BLaER1 treated with 17β-estradiol and CSF1 and Interleukin-3, amounts not matched to agents 10 nM and 100 nM (cell line): Measurements from ENCODE around the gene NRXN2.

Experiments used
- H3K27ac ChIP-seq, 11 experiments: shearing (Covaris generic); formaldehyde crosslinking; 2 replicates each; pipeline ENCODE4 v1.8.1; 2022
- H3K27me3 ChIP-seq, 11 experiments: shearing (Covaris generic); formaldehyde crosslinking; 2 replicates each; pipeline ENCODE4 v1.8.1; 2022
- H3K36me3 ChIP-seq, 11 experiments: shearing (Covaris generic); formaldehyde crosslinking; 2 replicates each; pipeline ENCODE4 v1.8.1; 2022
- H3K4me1 ChIP-seq, 10 experiments: shearing (Covaris generic); formaldehyde crosslinking; 2 replicates each; pipeline ENCODE4 v1.8.1; 2022
- H3K4me2 ChIP-seq, 11 experiments: shearing (Covaris generic); formaldehyde crosslinking; 2 replicates each; pipeline ENCODE4 v1.8.1; 2022
- H3K4me3 ChIP-seq, 10 experiments: shearing (Covaris generic); formaldehyde crosslinking; 2 replicates each; pipeline ENCODE4 v1.8.1; 2022
- H3K9ac ChIP-seq, 11 experiments: shearing (Covaris generic); formaldehyde crosslinking; 2 replicates each; pipeline ENCODE4 v1.8.1; 2022
- H3K9me3 ChIP-seq, 11 experiments: shearing (Covaris generic); formaldehyde crosslinking; replicated peaks in 1 of 11; 2 replicates each; pipeline ENCODE4 v1.8.1; 2022
- H4K20me1 ChIP-seq, 11 experiments: shearing (Covaris generic); formaldehyde crosslinking; 2 replicates each; pipeline ENCODE4 v1.8.1; 2022
- Cebpa-rat ChIP-seq, 11 experiments: shearing (Covaris generic); IDR thresholded peaks; 2 replicates each; pipeline ENCODE4 v1.8.1; 2022

Gene NRXN2

DNA sequence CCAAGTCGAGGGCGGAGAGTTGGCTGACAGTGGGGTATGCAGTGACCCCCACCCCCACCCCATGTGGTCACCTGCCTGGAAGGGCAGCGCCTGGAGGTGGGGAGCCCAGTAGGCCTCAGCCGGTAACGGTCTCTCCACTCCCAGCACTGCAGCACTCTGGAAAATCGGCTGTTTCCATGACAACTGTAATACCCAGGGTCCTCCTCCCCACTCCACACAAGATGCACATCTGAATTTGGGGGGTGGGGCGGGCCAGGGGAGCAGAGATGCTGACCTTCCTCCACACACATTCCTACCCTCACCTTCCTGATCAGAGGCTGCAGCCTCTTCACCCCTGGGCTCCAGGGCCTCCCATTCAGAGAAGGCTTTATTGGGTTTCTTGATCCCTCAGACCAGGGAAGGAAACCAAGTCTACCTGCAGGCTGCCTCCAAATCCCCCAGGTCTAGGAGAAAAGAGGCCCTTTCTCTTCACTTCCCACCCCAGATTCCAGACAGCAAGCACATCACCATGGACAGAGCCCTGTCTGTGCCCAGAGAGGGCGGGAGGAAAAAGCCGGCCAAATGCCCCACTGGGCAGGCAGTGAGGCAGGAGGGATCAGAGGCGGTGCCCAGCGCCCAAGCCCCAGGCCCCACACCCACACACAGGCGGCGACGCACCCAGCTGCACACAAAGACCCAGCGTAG is 85.5 kb downstream of the NRXN2 start:
- peak overlapping the region in 4 of 11 experiments; percentile 6 to 46 (median 17); a peak in 8 of 22 replicates for H3K9ac ChIP-seq
- peaks cover 35 to 57% (median 42%) of the 10 kb centered on the region in 11 experiments for H3K27me3 ChIP-seq
- H3K4me3 ChIP-seq: peak overlapping the region; percentile 22 to 61 (median 49); a peak in 17 of 20 replicates

DNA sequence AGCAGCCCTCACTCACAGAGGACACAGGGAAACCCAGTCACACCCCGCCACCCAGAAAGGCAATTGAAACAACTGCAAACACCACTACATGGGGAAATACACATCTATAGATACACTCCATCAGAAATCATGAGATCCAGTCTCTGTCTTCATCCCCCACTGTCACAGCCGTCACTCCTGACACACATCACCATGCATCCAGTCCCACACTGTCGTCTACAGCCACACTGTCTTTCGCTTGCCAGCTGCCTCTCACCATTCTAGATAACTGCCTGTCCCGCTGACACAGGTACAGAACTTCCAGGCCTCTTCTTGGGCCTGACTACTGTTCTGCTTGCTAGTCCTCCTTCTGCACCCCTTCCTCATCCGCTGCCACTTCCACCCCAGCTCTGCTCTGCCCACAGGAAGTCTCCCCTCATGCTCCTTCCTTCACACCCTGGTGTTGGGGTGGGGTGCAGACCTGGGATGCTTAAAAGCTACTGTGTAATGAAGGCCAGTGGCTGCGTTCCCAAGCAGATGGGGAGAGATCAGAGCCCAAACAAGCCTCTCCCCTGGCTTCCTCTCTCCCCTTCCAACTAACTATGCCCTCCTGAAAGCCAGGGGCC is 89.3 kb downstream of the NRXN2 start:
- no peaks in the 10 kb centered on the region for H3K9me3 ChIP-seq
- no peak for TF ChIP-seq Cebpa-rat (IDR thresholded peaks at IDR 0.05)
- H3K4me1 ChIP-seq: peaks cover 49 to 95% (median 81%) of the 10 kb centered on the region in 10 experiments
- no peak overlapping the region for H3K27ac ChIP-seq
- H3K4me3 ChIP-seq: no peak overlapping the region
- no peaks in the 10 kb centered on the region for H3K36me3 ChIP-seq
- peak overlapping the region; percentile 35 to 98 (median 90) for H3K4me2 ChIP-seq
- H3K27me3 ChIP-seq: peaks cover 0 to 19% (median 6%) of the 10 kb centered on the region in 11 experiments; a peak in 11 of 22 replicates
- H4K20me1 ChIP-seq: peaks cover 0 to 41% (median 6%) of the 10 kb centered on the region in 11 experiments; a peak in 12 of 22 replicates
- H3K9ac ChIP-seq: peak overlapping the region in 3 of 11 experiments; percentile 0 to 15 (median 4); a peak in 1 of 22 replicates

More for the DNA sequence above, 85.5 kb downstream of the NRXN2 start:
- Histone ChIP-seq H3K9me3 (no peaks in the 10 kb centered on the region), H3K4me1 (peaks cover 44 to 89% (median 81%) of the 10 kb centered on the region in 10 experiments), H4K20me1 (peaks cover 0 to 65% (median 21%) of the 10 kb centered on the region in 11 experiments; a peak in 16 of 22 replicates), H3K36me3 (no peaks in the 10 kb centered on the region), H3K27ac (0 out of 22 replicates have a peak overlapping the region, but pooled peaks of 1 of the 11 experiments have one; percentile 25), H3K4me2 (peak overlapping the region; percentile 82 to 98 (median 93))
- TF ChIP-seq Cebpa-rat (IDR thresholded peaks at IDR 0.05): no peak

GRCh38 chr11:64632654-64633053 is 90.3 kb downstream of the NRXN2 start:
- peaks cover 0 to 32% (median 0%) of the 10 kb centered on the region in 11 experiments; a peak in 5 of 22 replicates for H4K20me1 ChIP-seq
- H3K27me3 ChIP-seq: peaks cover 0 to 9% (median 0%) of the 10 kb centered on the region in 11 experiments; a peak in 10 of 22 replicates
- H3K9me3 ChIP-seq: no peaks in the 10 kb centered on the region
- peaks cover 39 to 95% (median 74%) of the 10 kb centered on the region in 10 experiments for H3K4me1 ChIP-seq
- no peak overlapping the region for H3K27ac ChIP-seq
- H3K4me2 ChIP-seq: peak overlapping the region; percentile 45 to 98 (median 90); a peak in 21 of 22 replicates
- TF ChIP-seq Cebpa-rat (IDR thresholded peaks at IDR 0.05): no peak
- no peaks in the 10 kb centered on the region for H3K36me3 ChIP-seq
- H3K9ac ChIP-seq: peak overlapping the region in 2 of 11 experiments; percentile 0 to 25; a peak in 2 of 22 replicates
- H3K4me3 ChIP-seq: no peak overlapping the region

- Histone ChIP-seq H3K27ac (no peak overlapping the region), H3K4me2 (peak overlapping the region; percentile 45 to 98 (median 90)), H3K4me1 (peaks cover 36 to 95% (median 74%) of the 10 kb centered on the region in 10 experiments), H3K4me3 (no peak overlapping the region), H3K27me3 (peaks cover 0 to 5% (median 0%) of the 10 kb centered on the region in 11 experiments; a peak in 7 of 22 replicates), H3K9me3 (no peaks in the 10 kb centered on the region), H3K9ac (peak overlapping the region in 2 of 11 experiments; percentile 0 to 25; a peak in 2 of 22 replicates), H4K20me1 (peaks cover 0 to 28% (median 0%) of the 10 kb centered on the region in 11 experiments; a peak in 2 of 22 replicates), H3K36me3 (no peaks in the 10 kb centered on the region)
- TF ChIP-seq Cebpa-rat (IDR thresholded peaks at IDR 0.05): no peak
These were observed 90.8 kb downstream of the NRXN2 start for GRCh38 chr11:64632237-64632636.

DNA sequence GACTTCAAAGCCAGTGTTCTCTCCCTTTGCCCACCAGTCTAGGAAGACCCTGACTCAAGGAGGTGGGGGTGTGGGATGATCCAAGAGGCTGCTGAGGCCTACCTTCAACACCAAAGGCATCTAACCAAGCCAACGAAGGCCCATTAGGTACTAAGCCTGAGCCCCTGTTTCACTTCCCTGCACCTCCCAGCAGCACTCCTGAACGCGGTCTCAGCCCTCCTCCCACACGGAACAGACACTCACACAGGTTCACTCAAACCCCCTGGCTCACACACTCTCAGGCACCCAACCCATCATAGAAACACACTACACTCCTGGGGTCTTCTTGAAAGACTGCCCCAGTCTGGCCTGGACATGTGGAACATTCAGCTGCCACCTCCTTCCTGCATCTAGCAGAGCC is 91.3 kb downstream of the NRXN2 start:
- no peaks in the 10 kb centered on the region for H3K36me3 ChIP-seq
- H4K20me1 ChIP-seq: peaks cover 0 to 25% (median 0%) of the 10 kb centered on the region in 11 experiments; a peak in 2 of 22 replicates
- H3K27me3 ChIP-seq: peaks cover 0 to 3% (median 0%) of the 10 kb centered on the region in 11 experiments; a peak in 1 of 22 replicates
- no peaks in the 10 kb centered on the region for H3K9me3 ChIP-seq
- no peak overlapping the region for H3K4me3 ChIP-seq
- peak overlapping the region; percentile 18 to 98 (median 90); a peak in 20 of 22 replicates for H3K4me2 ChIP-seq
- TF ChIP-seq Cebpa-rat (IDR thresholded peaks at IDR 0.05): no peak
- H3K9ac ChIP-seq: no peak overlapping the region
- no peak overlapping the region for H3K27ac ChIP-seq
- H3K4me1 ChIP-seq: peaks cover 36 to 95% (median 74%) of the 10 kb centered on the region in 10 experiments

- H3K9ac ChIP-seq: no peak overlapping the region
- H4K20me1 ChIP-seq: peaks cover 0 to 18% (median 0%) of the 10 kb centered on the region in 11 experiments; a peak in 2 of 22 replicates
- H3K27me3 ChIP-seq: 0 out of 22 replicates have a peak, but pooled peaks cover 0 to 3% (median 0%) of the 10 kb centered on the region in 11 experiments
- no peak overlapping the region for H3K27ac ChIP-seq
- H3K9me3 ChIP-seq: no peaks in the 10 kb centered on the region
- H3K36me3 ChIP-seq: no peaks in the 10 kb centered on the region
- no peak overlapping the region for H3K4me3 ChIP-seq
- H3K4me1 ChIP-seq: peaks cover 49 to 95% (median 75%) of the 10 kb centered on the region in 10 experiments
- H3K4me2 ChIP-seq: peak overlapping the region in 5 of 11 experiments; percentile 84 to 98 (median 95); a peak in 6 of 22 replicates
- TF ChIP-seq Cebpa-rat (IDR thresholded peaks at IDR 0.05): no peak
These were observed 93.0 kb downstream of the NRXN2 start for GRCh38 chr11:64629796-64630562.

- no peak overlapping the region for H3K9ac ChIP-seq
- no peak for TF ChIP-seq Cebpa-rat (IDR thresholded peaks at IDR 0.05)
- H3K4me1 ChIP-seq: peaks cover 52 to 95% (median 75%) of the 10 kb centered on the region in 10 experiments
- no peaks in the 10 kb centered on the region for H3K36me3 ChIP-seq
- peaks cover 0 to 11% (median 0%) of the 10 kb centered on the region in 11 experiments; a peak in 2 of 22 replicates for H4K20me1 ChIP-seq
- no peak overlapping the region for H3K4me2 ChIP-seq
- no peak overlapping the region for H3K27ac ChIP-seq
- H3K27me3 ChIP-seq: 0 out of 22 replicates have a peak, but pooled peaks cover 0 to 3% (median 0%) of the 10 kb centered on the region in 11 experiments
- no peaks in the 10 kb centered on the region for H3K9me3 ChIP-seq
- no peak overlapping the region for H3K4me3 ChIP-seq
These were observed 93.9 kb downstream of the NRXN2 start for GRCh38 chr11:64629103-64629502.

DNA sequence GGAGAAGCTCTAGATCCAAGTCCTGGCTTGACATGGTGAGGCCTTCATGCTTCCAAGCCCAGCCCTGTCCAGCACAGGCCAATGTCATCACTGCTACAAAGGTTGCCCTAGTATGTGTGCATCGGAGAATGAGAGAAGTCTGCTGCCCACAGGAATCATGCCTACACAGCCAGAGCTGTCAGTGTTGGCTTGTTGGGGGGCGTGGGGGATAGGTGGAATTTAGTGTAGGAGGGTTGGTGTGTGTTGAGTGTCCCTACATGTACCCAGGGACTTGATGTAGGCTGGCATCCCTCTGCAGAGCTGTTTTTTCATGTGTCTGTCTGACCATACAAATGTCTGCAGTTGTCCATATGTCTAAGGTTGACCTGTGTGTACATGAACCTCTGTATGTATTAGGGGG is 94.4 kb downstream of the NRXN2 start:
- H3K9me3 ChIP-seq: no peaks in the 10 kb centered on the region
- H3K4me1 ChIP-seq: peaks cover 52 to 95% (median 75%) of the 10 kb centered on the region in 10 experiments
- H3K36me3 ChIP-seq: no peaks in the 10 kb centered on the region
- no peak overlapping the region for H3K9ac ChIP-seq
- TF ChIP-seq Cebpa-rat (IDR thresholded peaks at IDR 0.05): no peak
- no peak overlapping the region for H3K4me2 ChIP-seq
- no peak overlapping the region for H3K27ac ChIP-seq
- peaks cover 0 to 6% (median 0%) of the 10 kb centered on the region in 11 experiments; a peak in 1 of 22 replicates for H4K20me1 ChIP-seq
- H3K4me3 ChIP-seq: no peak overlapping the region
- 0 out of 22 replicates have a peak, but pooled peaks cover 0 to 3% (median 0%) of the 10 kb centered on the region in 11 experiments for H3K27me3 ChIP-seq
